HepG2 (cell line): Measurements from ENCODE around the gene GPRASP3. TPM values are rescaled to one million over a fixed set of nuclear protein-coding genes. Genes with fewer than 3 reads are reported as not detected.

Experiments used
- polyA plus RNA-seq, 8 experiments: library from polyadenylated mRNA; depleted of rRNA in 3 of 8; stranded (reverse) in 7 of 8; unstranded in 1 of 8; fragments of >200 nt; fragmentation: Illumina TruSeq in 4 of 8; extraction: Trizol in 4 of 8; gene quantifications; 2 replicates each; pipeline versions ENCODE4 v1.2.1 to v1.2.3, GENCODE V29; 2011 to 2016; ENCODE audit warnings: low read depth in 4 of 8, missing spikeins in 1 of 8, mixed read lengths in 1 of 8; ENCODE audit not compliant: insufficient read depth in 1 of 8
- small RNA-seq, 3 experiments: library from RNA; depleted of rRNA; stranded (forward); fragments of <200 nt; gene quantifications; one replicate each; pipeline ENCODE3, GENCODE V24; 2012; ENCODE audit warnings: low read depth in 2 of 3, low replicate concordance in 1 of 3; ENCODE audit not compliant: insufficient read length in 3 of 3, insufficient read depth in 2 of 3
- total RNA-seq, 5 experiments: library from RNA; depleted of rRNA; stranded (reverse); fragments of >200 nt; fragmentation: Illumina TruSeq; extraction: Trizol; gene quantifications; 2 replicates each; pipeline ENCODE4 v1.2.3, GENCODE V29; 2016; ENCODE audit warnings: low read depth in 1 of 5

GPRASP3 gene
- total and polyA plus RNA-seq, 2 of the 13 experiments (the other 11 are each of a cell fraction or from before 2014, with no cell fraction given): 0.67 to 1.4 TPM

Small RNA genes lying within 50 kb of the gene (small RNA-seq; reads per million reads assigned to genes)
- gene RNU6-589P: 0 reads per million in 3 experiments

Other genes with a start within 250 kb of the GPRASP3 start
- not detected in 2 replicates for gene TCP11X2, start 248.9 kb upstream of the GPRASP3 start, total RNA-seq (2016; rRNA removed; fragmentation: Illumina TruSeq; extraction: Trizol)
- gene TCP11X2, start 248.9 kb upstream of the GPRASP3 start, polyA plus RNA-seq (2011; rRNA removed): not detected in 2 replicates
- gene TMSB15A, start 204.0 kb upstream of the GPRASP3 start, total RNA-seq (2016; rRNA removed; fragmentation: Illumina TruSeq; extraction: Trizol): not detected in 2 replicates
- not detected in 2 replicates for gene TMSB15A, start 204.0 kb upstream of the GPRASP3 start, polyA plus RNA-seq (2011; rRNA removed)
- gene ARMCX5, start 121.2 kb upstream of the GPRASP3 start, total RNA-seq (2016; rRNA removed; fragmentation: Illumina TruSeq; extraction: Trizol): 14.2 and 14.4 TPM in 2 replicates
- gene ARMCX5, start 121.2 kb upstream of the GPRASP3 start, polyA plus RNA-seq (2011; rRNA removed): 9.1 and 9.3 TPM in 2 replicates
- 0.51 and 1.4 TPM in 2 replicates for gene GPRASP1, start 69.3 kb upstream of the GPRASP3 start, total RNA-seq (2016; rRNA removed; fragmentation: Illumina TruSeq; extraction: Trizol)
- 0.38 and 0.39 TPM in 2 replicates for gene GPRASP1, start 69.3 kb upstream of the GPRASP3 start, polyA plus RNA-seq (2011; rRNA removed)
- 1.3 and 1.6 TPM in 2 replicates for gene GPRASP2, start 8.3 kb upstream of the GPRASP3 start, total RNA-seq (2016; rRNA removed; fragmentation: Illumina TruSeq; extraction: Trizol)
- gene GPRASP2, start 8.3 kb upstream of the GPRASP3 start, polyA plus RNA-seq (2011; rRNA removed): 0.55 and 0.63 TPM in 2 replicates
- gene RAB40AL, start 216.5 kb downstream of the GPRASP3 start, total RNA-seq (2016; rRNA removed; fragmentation: Illumina TruSeq; extraction: Trizol): 0.40 TPM in 1 of 2 replicates, not detected in the other
- 0.08 and 0.44 TPM in 2 replicates for gene RAB40AL, start 216.5 kb downstream of the GPRASP3 start, polyA plus RNA-seq (2011; rRNA removed)